ENCODE results near the gene EGR1. TPM values are rescaled to one million over a fixed set of nuclear protein-coding genes. Genes with fewer than 3 reads are reported as not detected.

The EGR1 gene
- total and polyA plus RNA-seq, 8 donors = 23.6 to 1,036 (median 228) TPM

DNA sequence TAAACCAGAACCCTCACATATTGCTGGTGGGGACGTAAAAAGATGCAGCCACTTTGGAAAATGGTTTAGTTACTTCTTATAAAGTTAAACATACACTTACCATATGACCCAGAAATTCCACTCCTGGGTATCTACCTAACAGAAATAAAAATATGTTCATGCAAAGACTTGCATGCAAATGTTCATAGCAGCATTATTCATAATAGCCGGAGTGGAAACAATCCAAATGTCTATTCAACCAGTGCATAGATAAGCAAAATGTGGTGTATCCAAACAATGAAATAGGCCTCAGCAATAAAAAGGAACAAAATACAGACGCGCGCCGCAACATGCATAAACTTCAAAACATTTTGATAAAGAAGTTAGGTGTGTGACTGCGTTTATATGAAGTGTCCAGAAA is 11.6 kb downstream of the EGR1 start:
- DNase-seq (no peak), ATAC-seq (no peak)
- Histone ChIP-seq H3K36me3 (no peaks in the 10 kb centered on the region), H3K27ac (no peak overlapping the region), H3K9me3 (no peaks in the 10 kb centered on the region), H3K27me3 (no peaks in the 10 kb centered on the region), H3K4me1 (no peaks in the 10 kb centered on the region), H3K4me3 (no peak overlapping the region)
- TF ChIP-seq, protein P1, sequence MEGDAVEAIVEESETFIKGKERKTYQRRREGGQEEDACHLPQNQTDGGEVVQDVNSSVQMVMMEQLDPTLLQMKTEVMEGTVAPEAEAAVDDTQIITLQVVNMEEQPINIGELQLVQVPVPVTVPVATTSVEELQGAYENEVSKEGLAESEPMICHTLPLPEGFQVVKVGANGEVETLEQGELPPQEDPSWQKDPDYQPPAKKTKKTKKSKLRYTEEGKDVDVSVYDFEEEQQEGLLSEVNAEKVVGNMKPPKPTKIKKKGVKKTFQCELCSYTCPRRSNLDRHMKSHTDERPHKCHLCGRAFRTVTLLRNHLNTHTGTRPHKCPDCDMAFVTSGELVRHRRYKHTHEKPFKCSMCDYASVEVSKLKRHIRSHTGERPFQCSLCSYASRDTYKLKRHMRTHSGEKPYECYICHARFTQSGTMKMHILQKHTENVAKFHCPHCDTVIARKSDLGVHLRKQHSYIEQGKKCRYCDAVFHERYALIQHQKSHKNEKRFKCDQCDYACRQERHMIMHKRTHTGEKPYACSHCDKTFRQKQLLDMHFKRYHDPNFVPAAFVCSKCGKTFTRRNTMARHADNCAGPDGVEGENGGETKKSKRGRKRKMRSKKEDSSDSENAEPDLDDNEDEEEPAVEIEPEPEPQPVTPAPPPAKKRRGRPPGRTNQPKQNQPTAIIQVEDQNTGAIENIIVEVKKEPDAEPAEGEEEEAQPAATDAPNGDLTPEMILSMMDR (IDR thresholded peaks at IDR 0.05) = no peak
- intact Hi-C loops (cut with DNase I) = no loop called here

DNA sequence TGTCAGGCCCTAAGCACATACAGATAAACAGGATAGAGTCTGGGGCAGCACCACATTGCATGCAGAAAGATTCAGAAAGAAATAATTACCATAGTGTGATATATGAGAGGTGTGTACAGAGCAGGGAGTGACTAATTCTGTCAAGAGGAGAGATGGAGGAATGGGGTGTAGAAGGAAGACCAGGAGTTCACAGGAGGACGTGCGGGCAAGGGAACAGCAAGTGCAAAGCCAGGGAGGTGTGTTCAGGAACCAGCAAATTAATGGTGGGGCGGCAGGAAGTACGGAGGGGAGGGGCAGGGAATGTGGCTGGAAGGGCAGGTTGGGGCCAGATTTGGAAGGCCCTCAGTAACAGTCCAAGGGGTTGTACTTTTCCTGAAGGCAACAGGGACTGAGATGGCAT is 17.4 kb downstream of the EGR1 start:
- Histone ChIP-seq H3K9me3 (no peaks in the 10 kb centered on the region), H3K27me3 (no peaks in the 10 kb centered on the region), H3K4me1 (peaks cover 0 to 14% of the 10 kb centered on the region in 2 donors), H3K36me3 (no peaks in the 10 kb centered on the region), H3K27ac (no peak overlapping the region), H3K4me3 (no peak overlapping the region)
- no peak for DNase-seq
- intact Hi-C loops (cut with DNase I) = no loop called here
- ATAC-seq = no peak
- TF ChIP-seq, protein P1 (IDR thresholded peaks at IDR 0.05) = no peak

DNA sequence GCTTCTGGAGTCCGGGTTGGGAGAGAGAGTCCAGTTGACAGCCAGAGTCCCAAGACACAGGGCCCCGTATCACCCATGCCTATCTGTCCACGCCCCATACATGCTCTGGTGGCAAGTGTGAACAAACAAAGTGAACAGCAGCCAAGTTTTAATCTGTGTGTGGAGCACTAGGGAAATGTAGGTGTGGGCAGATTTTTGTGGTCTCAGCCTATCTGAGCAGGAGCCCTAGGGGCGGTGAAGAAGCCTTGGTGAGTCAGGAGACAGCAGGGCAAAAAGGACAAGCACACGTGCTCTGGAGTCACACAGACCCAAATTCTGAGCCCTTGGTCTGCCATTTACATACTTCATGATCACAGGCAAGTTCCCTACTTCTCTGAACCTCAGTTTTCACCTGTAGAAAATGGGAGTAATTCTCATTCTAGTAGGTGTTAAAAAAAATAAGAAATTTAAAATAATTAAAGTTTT is 23.2 kb downstream of the EGR1 start:
- ATAC-seq = no peak
- no peaks in the 10 kb centered on the region for H3K9me3 ChIP-seq
- peaks cover 3 to 34% of the 10 kb centered on the region in 2 donors for H3K27me3 ChIP-seq
- no peak overlapping the region for H3K27ac ChIP-seq
- H3K4me3 ChIP-seq = no peak overlapping the region
- TF ChIP-seq, protein P1 (IDR thresholded peaks at IDR 0.05) = no peak
- no peak for DNase-seq
- H3K36me3 ChIP-seq = no peaks in the 10 kb centered on the region
- intact Hi-C loops (cut with DNase I) = no loop called here
- H3K4me1 ChIP-seq = peaks cover 7 to 31% of the 10 kb centered on the region in 2 donors

DNA sequence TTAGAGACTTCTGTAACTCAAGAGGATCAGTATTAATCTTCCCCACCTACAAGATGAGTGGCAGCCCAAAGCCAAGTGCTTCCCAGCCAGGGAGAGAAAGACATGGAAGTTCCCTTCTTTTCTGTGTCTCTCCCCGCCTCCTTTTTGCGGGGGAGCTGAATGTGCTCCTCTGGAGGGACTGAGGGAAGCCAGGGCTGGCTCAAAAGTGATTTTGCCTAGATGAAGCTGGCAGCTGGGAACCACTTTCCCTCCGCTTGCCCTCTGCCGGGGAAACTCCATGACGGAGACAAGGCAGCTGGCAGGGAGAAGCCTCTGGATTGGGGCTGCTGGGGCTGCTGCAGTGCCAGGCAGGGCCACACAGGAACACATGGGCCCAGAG is 24.4 kb downstream of the EGR1 start:
- Histone ChIP-seq H3K36me3 (no peaks in the 10 kb centered on the region), H3K27ac (no peak overlapping the region), H3K4me1 (peaks cover 7 to 31% of the 10 kb centered on the region in 2 donors), H3K4me3 (no peak overlapping the region), H3K9me3 (no peaks in the 10 kb centered on the region), H3K27me3 (peaks cover 3 to 34% of the 10 kb centered on the region in 2 donors)
- DNase-seq (no peak), ATAC-seq (no peak)
- TF ChIP-seq, protein P1 (IDR thresholded peaks at IDR 0.05) = no peak
- intact Hi-C loops (cut with DNase I) = no loop called here

DNA sequence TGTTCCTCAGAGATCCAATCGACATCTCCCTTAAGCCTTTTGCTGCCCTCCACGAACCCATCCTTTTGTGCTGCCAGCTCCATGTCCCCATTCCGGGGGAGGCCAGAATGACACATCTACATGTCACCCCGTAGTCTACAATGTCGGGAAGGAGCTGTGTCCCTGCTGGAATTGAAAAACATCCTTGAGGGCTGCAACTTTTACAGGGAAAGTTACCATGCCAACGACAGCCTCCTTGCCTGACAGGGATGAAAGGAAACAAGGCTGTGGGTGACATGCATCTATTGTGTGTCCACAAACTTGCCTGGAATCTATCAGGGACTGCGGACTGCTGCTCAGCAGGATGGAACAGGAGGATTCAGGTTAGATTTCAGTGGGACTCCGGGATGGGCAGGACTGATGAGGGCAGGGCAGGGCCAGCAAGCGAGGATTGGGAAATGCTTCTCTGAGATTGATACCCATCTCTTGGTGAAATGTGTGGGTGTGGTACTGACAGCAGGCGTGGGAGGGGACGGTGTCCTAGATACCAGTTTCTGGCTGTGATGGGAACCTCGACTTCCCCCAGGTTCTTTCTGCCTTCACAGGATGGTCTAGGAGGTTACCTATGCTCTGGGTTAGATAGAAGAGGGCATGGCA is 25.5 kb downstream of the EGR1 start:
- no peak for ATAC-seq
- Histone ChIP-seq H3K4me3 (no peak overlapping the region), H3K4me1 (peaks cover 7 to 31% of the 10 kb centered on the region in 2 donors), H3K27me3 (peaks cover 3 to 34% of the 10 kb centered on the region in 2 donors), H3K27ac (no peak overlapping the region), H3K36me3 (no peaks in the 10 kb centered on the region), H3K9me3 (no peaks in the 10 kb centered on the region)
- intact Hi-C loops (cut with DNase I) = no loop called here
- TF ChIP-seq, protein P1 (IDR thresholded peaks at IDR 0.05) = no peak
- DNase-seq = no peak
